ENCODE results near the gene CAMTA1. TPM values are rescaled to one million over a fixed set of nuclear protein-coding genes. Genes with fewer than 3 reads are reported as not detected.

CAMTA1 gene
- total RNA-seq, 4 donors from 2014 or later, result 57.4 to 88.3 (median 62.1) TPM

- DNase-seq, result no peak
- Histone ChIP-seq H3K27me3 (no peaks in the 10 kb centered on the region), H3K36me3 (no peaks in the 10 kb centered on the region), H3K9me3 (no peaks in the 10 kb centered on the region), H3K4me1 (peaks cover 0 to 6% (median 2%) of the 10 kb centered on the region in 4 donors), H3K4me3 (no peak overlapping the region), H3K27ac (no peak overlapping the region)
- TF ChIP-seq POLR2A (IDR thresholded peaks at IDR 0.05) (no peak), CTCF (IDR thresholded peaks at IDR 0.05) (no peak)
Measured at GRCh38 chr1:7642781-7643529, 857.7 kb downstream of the CAMTA1 start.

GRCh38 chr1:7643530-7643929 lies 858.3 kb downstream of the CAMTA1 start:
- no peak overlapping the region for H3K4me3 ChIP-seq
- H3K4me1 ChIP-seq, result peaks cover 0 to 6% (median 2%) of the 10 kb centered on the region in 4 donors
- TF ChIP-seq CTCF (IDR thresholded peaks at IDR 0.05) (no peak), POLR2A (IDR thresholded peaks at IDR 0.05) (no peak)
- H3K9me3 ChIP-seq, result no peaks in the 10 kb centered on the region
- no peak overlapping the region for H3K27ac ChIP-seq
- H3K36me3 ChIP-seq, result no peaks in the 10 kb centered on the region
- H3K27me3 ChIP-seq, result no peaks in the 10 kb centered on the region
- DNase-seq, result no peak

GRCh38 chr1:7644086-7644485 lies 858.8 kb downstream of the CAMTA1 start:
- TF ChIP-seq POLR2A (IDR thresholded peaks at IDR 0.05) (no peak), CTCF (IDR thresholded peaks at IDR 0.05) (no peak)
- DNase-seq, result no peak
- Histone ChIP-seq H3K36me3 (no peaks in the 10 kb centered on the region), H3K27ac (no peak overlapping the region), H3K4me3 (no peak overlapping the region), H3K9me3 (no peaks in the 10 kb centered on the region), H3K4me1 (peaks cover 0 to 6% (median 2%) of the 10 kb centered on the region in 4 donors), H3K27me3 (no peaks in the 10 kb centered on the region)

GRCh38 chr1:7644961-7645750 lies 859.9 kb downstream of the CAMTA1 start:
- Histone ChIP-seq H3K27ac (no peak overlapping the region), H3K4me3 (no peak overlapping the region), H3K9me3 (no peaks in the 10 kb centered on the region), H3K27me3 (no peaks in the 10 kb centered on the region), H3K36me3 (no peaks in the 10 kb centered on the region), H3K4me1 (peaks cover 0 to 6% (median 2%) of the 10 kb centered on the region in 4 donors)
- peak in 2 of 3 donors; percentile 64 to 68 for DNase-seq
- TF ChIP-seq POLR2A (IDR thresholded peaks at IDR 0.05) (no peak), CTCF (IDR thresholded peaks at IDR 0.05) (no peak)

GRCh38 chr1:7645751-7646048 lies 860.4 kb downstream of the CAMTA1 start:
- DNase-seq, result no peak
- Histone ChIP-seq H3K9me3 (no peaks in the 10 kb centered on the region), H3K36me3 (no peaks in the 10 kb centered on the region), H3K27me3 (no peaks in the 10 kb centered on the region), H3K4me3 (no peak overlapping the region), H3K4me1 (peaks cover 0 to 6% (median 2%) of the 10 kb centered on the region in 4 donors), H3K27ac (no peak overlapping the region)
- no peak for TF ChIP-seq POLR2A (IDR thresholded peaks at IDR 0.05)
- no peak for TF ChIP-seq CTCF (IDR thresholded peaks at IDR 0.05)
